Endothelial cell of umbilical vein (primary cell): Measurements from ENCODE around the gene UROC1. TPM values are rescaled to one million over a fixed set of nuclear protein-coding genes. Genes with fewer than 3 reads are reported as not detected.

ENCODE experiments used
- BruUV-seq: library from RNA; stranded (reverse); fragments of 400-500 nt; replicated peaks from 2 replicates; lab custom pipeline; 2021; lab: Mats Ljungman, UMichigan
- CTCF ChIA-PET: fragments of 300-600, 350-600 bp; sonication (Branson Sonifier 250); formaldehyde crosslinking; loops from one replicate; lab custom pipeline; 2021; ENCODE audit warnings: antibody characterized with exemption, inconsistent platforms; lab: Charles Lee
- POLR2A ChIA-PET: fragments of 300-600, 350-600 bp; sonication (Branson Sonifier 250); formaldehyde crosslinking; loops from one replicate; lab custom pipeline; 2021; ENCODE audit warnings: antibody characterized with exemption, inconsistent platforms; lab: Charles Lee
- DNase-seq: peaks from one replicate; pipeline ENCODE4 v3.0.0-alpha.2; 2011; ENCODE audit warnings: low read depth, low spot score
- FAIRE-seq: peaks from 2 replicates; lab custom pipeline; 2011; peaks lifted over from hg19 to GRCh38; lab: Jason Lieb, UNC
- H2AFZ ChIP-seq: 2 replicates; pipeline ENCODE4 v1.6.0; 2012; ENCODE audit warnings: low read depth, low read length, control low read depth, inconsistent platforms
- H3K27ac ChIP-seq: 2 replicates; pipeline ENCODE4 v1.5.1; 2011; ENCODE audit warnings: low read depth, mild to moderate bottlenecking, control low read depth, low read length, moderate library complexity; ENCODE audit not compliant: insufficient read depth
- H3K27me3 ChIP-seq, 2 experiments: 2 replicates each; pipeline versions ENCODE4 v1.6.0 to v1.6.1; 2011; ENCODE audit warnings: low read length in 2 of 2, mixed read lengths in 1 of 2; ENCODE audit not compliant: control insufficient read depth in 2 of 2, insufficient read depth in 2 of 2
- H3K36me3 ChIP-seq, 2 experiments: 2 replicates in 1 of 2; 3 replicates in 1 of 2; pipeline ENCODE4 v1.5.1; 2011; ENCODE audit warnings: low read length in 2 of 2, mild to moderate bottlenecking in 1 of 2, moderate library complexity in 1 of 2; ENCODE audit not compliant: control insufficient read depth in 2 of 2, insufficient read depth in 2 of 2; ENCODE audit errors: extremely low read depth in 1 of 2
- H3K4me1 ChIP-seq: 3 replicates; pipeline ENCODE4 v1.5.1; 2011; ENCODE audit warnings: mild to moderate bottlenecking, low read length; ENCODE audit not compliant: control insufficient read depth, insufficient read depth; ENCODE audit errors: extremely low read depth
- H3K4me2 ChIP-seq: 2 replicates; pipeline ENCODE4 v1.6.1; 2011; ENCODE audit warnings: low read length, control low read depth, mixed read lengths; ENCODE audit not compliant: insufficient read depth
- H3K4me3 ChIP-seq, 3 experiments: fragments of 200-600 bp in 1 of 3; sonication (generic), shearing (Covaris generic) in 1 of 3; replicated peaks in 1 of 3; 2 replicates each; pipeline ENCODE4 v1.5.1; 2011 to 2016; ENCODE audit warnings: control low read depth in 3 of 3, low read length in 3 of 3, mild to moderate bottlenecking in 2 of 3, inconsistent platforms in 1 of 3, low read depth in 1 of 3, moderate library complexity in 1 of 3; ENCODE audit not compliant: insufficient read depth in 1 of 3
- H3K79me2 ChIP-seq: 2 replicates; pipeline ENCODE4 v1.6.0; 2012; ENCODE audit warnings: low read length, inconsistent platforms; ENCODE audit not compliant: control insufficient read depth, insufficient read depth
- H3K9ac ChIP-seq: replicated peaks from 2 replicates; pipeline ENCODE3; 2011; ENCODE audit warnings: low read length, control low read depth; ENCODE audit not compliant: insufficient read depth; ENCODE audit errors: extremely low read depth
- H3K9me1 ChIP-seq: replicated peaks from 3 replicates; pipeline ENCODE4 v1.6.0; 2011; ENCODE audit warnings: mild to moderate bottlenecking, low read length; ENCODE audit not compliant: control insufficient read depth, insufficient read depth; ENCODE audit errors: extremely low read depth
- H3K9me3 ChIP-seq: replicated peaks from 2 replicates; pipeline ENCODE4 v1.5.1; 2012; ENCODE audit warnings: low read length, inconsistent platforms; ENCODE audit not compliant: control insufficient read depth, insufficient read depth
- H4K20me1 ChIP-seq: replicated peaks from 2 replicates; pipeline ENCODE3; 2011; ENCODE audit warnings: mild to moderate bottlenecking, low read length; ENCODE audit not compliant: control insufficient read depth, insufficient read depth; ENCODE audit errors: extremely low read depth
- CTCF ChIP-seq, 2 donors: IDR thresholded peaks; 1 replicate in 1 of 2; 2 replicates in 1 of 2; pipeline ENCODE4 v1.5.1; 2011; ENCODE audit warnings: low read length in 2 of 2, mild to moderate bottlenecking in 2 of 2, moderate library complexity in 2 of 2, control low read depth in 1 of 2, inconsistent platforms in 1 of 2, low read depth in 1 of 2; ENCODE audit not compliant: insufficient read depth in 1 of 2; ENCODE audit errors: extremely low read depth in 1 of 2
- EZH2 ChIP-seq: IDR thresholded peaks from 2 replicates; pipeline ENCODE4 v1.6.1; 2012; ENCODE audit warnings: borderline replicate concordance, low read depth, mild to moderate bottlenecking, moderate library complexity, low read length, inconsistent platforms; ENCODE audit not compliant: severe bottlenecking
- FOS ChIP-seq: IDR thresholded peaks from 2 replicates; pipeline ENCODE4 v1.6.1; 2011; ENCODE audit warnings: mild to moderate bottlenecking, low read length, moderate library complexity, borderline replicate concordance; ENCODE audit not compliant: insufficient read depth
- GATA2 ChIP-seq: IDR thresholded peaks from 2 replicates; pipeline ENCODE4 v1.7.0; 2011; ENCODE audit warnings: low read depth, mild to moderate bottlenecking, moderate library complexity, mixed read lengths, low read length; ENCODE audit not compliant: insufficient read length, insufficient read depth
- JUN ChIP-seq: IDR thresholded peaks from 2 replicates; pipeline ENCODE4 v1.6.1; 2011; ENCODE audit warnings: borderline replicate concordance, low read depth; ENCODE audit not compliant: insufficient read length, insufficient read depth
- MAX ChIP-seq: IDR thresholded peaks from 2 replicates; pipeline ENCODE4 v1.6.1; 2011; ENCODE audit not compliant: insufficient read depth, insufficient read length
- MYC ChIP-seq: IDR thresholded peaks from one replicate; pipeline ENCODE4 v1.6.1; 2011; ENCODE audit warnings: mild to moderate bottlenecking, low read depth, low read length
- POLR2A ChIP-seq: IDR thresholded peaks from 2 replicates; pipeline ENCODE4 v1.6.1; 2012; ENCODE audit warnings: low read depth, mild to moderate bottlenecking, control low read depth, low read length
- POLR2AphosphoS5 ChIP-seq: IDR thresholded peaks from 2 replicates; pipeline ENCODE4 v1.6.1; 2012; ENCODE audit warnings: low read depth, mild to moderate bottlenecking, control low read depth, low read length, moderate library complexity; ENCODE audit not compliant: insufficient read depth
- dilution Hi-C: fragments of 300-500 bp; cut with MboI; formaldehyde crosslinking; loops from one replicate; pipeline ENCODE4 v1.15.0; 2019; ENCODE audit warnings: low sequenced_read_pairs; ENCODE audit not compliant: extremely low pct_ligation_motif_present
- intact Hi-C: fragments of 100-400 bp; cut with micrococcal nuclease; formaldehyde crosslinking; loops from one replicate; pipeline ENCODE4 v1.10.0; 2022
- polyA plus RNA-seq, 4 experiments: library from polyadenylated mRNA; depleted of rRNA in 3 of 4; stranded (reverse) in 3 of 4; unstranded in 1 of 4; fragments of >200 nt; gene quantifications; 2 replicates each; pipeline versions ENCODE4 v1.2.1 to v1.2.3, GENCODE V29; 2011 to 2012; ENCODE audit warnings: missing spikeins in 1 of 4
- total RNA-seq: library from RNA; stranded (reverse); gene quantifications from 2 replicates; pipeline ENCODE4 v1.2.3, GENCODE V29; 2021

Gene UROC1
- total and polyA plus RNA-seq, 2 donors (not counting 3 experiments of a cell fraction or from before 2014, with no cell fraction given) = not detected

- Histone ChIP-seq H3K4me3 (peak overlapping the region in 1 of 3 experiments; percentile 12), H2AFZ (no peak overlapping the region), H3K79me2 (peaks cover 52% of the 10 kb centered on the region), H3K27me3 (no peaks in the 10 kb centered on the region), H3K4me2 (peak overlapping the region; percentile 59), H3K9ac (no peak overlapping the region), H3K9me3 (no peaks in the 10 kb centered on the region), H3K4me1 (peaks cover 33% of the 10 kb centered on the region), H3K9me1 (no peaks in the 10 kb centered on the region), H4K20me1 (no peaks in the 10 kb centered on the region), H3K36me3 (peaks cover 12 to 27% of the 10 kb centered on the region in 2 experiments), H3K27ac (peak overlapping the region; percentile 43)
- dilution Hi-C loops (no loop called here), intact Hi-C loops (loop anchor here (1.0 to 10.0 kb wide), 3 partner anchors 115 to 558 kb away; partner anchors contain the start of gene KLF15)
- DNase-seq = peak; percentile 88
- BruUV-seq = no TSS peak
- POLR2A ChIA-PET = no interaction called here
- peak; percentile 75 for FAIRE-seq
- CTCF ChIA-PET = interaction anchor here (1.3 to 2.4 kb wide), 7 partner anchors 10 to 339 kb away, joined by 3 to 7 read pairs (median 5); no protein-coding TSS in a partner anchor
- TF ChIP-seq POLR2AphosphoS5 (no peak), MAX (peak; percentile 48), JUN (peak; percentile 60), POLR2A (no peak), MYC (no peak), CTCF (IDR thresholded peaks at IDR 0.05; ENCODE audit: extremely low read depth in 1 of 2, insufficient read depth in 1 of 2, low read depth in 1 of 2, low read length in 2 of 2) (no peak), FOS (peak; percentile 51), EZH2 (no peak), GATA2 (peak; percentile 95)
Observed at GRCh38 chr3:126472277-126473006, 45.1 kb downstream of the UROC1 start.
